Measurements from ENCODE around the gene MAB21L4.

DNA sequence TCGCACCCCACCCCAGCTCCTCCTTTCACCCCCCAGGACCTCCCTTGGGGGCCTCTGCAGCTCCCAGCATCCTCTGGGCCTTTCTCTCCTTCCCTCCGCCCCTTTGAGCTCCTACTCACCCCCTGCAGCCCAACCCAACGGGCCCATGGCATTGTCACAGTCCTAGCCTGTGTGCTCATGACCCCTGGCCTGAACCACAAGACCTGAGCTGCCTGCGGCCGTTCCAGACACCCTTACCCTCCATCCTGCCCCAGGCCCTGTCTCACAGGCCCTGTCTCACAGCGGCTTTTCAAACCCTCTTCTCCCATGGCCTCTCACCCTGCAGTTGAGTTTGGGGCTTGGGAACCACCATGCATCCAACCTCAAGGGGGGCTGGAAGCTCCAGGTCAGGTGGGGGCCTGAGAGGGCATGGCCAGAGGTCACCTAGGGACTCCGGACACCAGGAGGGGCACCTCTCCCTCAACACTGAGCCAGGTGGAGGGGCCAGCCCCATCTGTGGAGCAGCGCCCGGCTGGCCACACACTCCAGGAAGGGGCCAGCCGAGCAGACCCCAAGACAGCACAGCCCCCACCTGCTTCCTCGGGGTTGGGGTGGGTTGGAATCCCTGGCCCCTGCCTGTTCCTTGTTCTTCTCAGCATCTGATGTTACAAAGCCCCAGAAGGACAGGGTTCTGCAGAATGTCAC is 6.9 kb downstream of the MAB21L4 start:
- TF ChIP-seq POLR2A (IDR thresholded peaks at IDR 0.05; ENCODE audit: low read length) (no peak), POLR2AphosphoS2 (conservative IDR thresholded peaks at IDR 0.05; ENCODE audit: low read length) (no peak), REST (IDR thresholded peaks at IDR 0.05) (no peak), NPAS2 (CRISPR knock-in tag; IDR thresholded peaks at IDR 0.05; ENCODE audit: borderline replicate concordance) (no peak), RFX5 (IDR thresholded peaks at IDR 0.05) (no peak), SREBF2 (IDR thresholded peaks at IDR 0.05) (no peak), ZSCAN20 (CRISPR knock-in tag; IDR thresholded peaks at IDR 0.05) (no peak), HDAC2 (IDR thresholded peaks at IDR 0.05) (no peak), CTCF (IDR thresholded peaks at IDR 0.05) (no peak), HOXA7 (CRISPR knock-in tag; IDR thresholded peaks at IDR 0.05) (no peak), ESRRA (IDR thresholded peaks at IDR 0.05; ENCODE audit: borderline replicate concordance, low read length) (no peak)

Measured in A549 (cell line).